ENCODE results near the gene RTL3.
"Not testable (repeated sequence)": the region's sequence is repeated elsewhere in the genome, so short reads cannot be mapped to it uniquely, and the experiment has no call there.

RTL3 gene

GRCh38 chrX:78658845-78659744 is at the start of gene RTL3:
Gene RTL3, minus strand, starts transcription at chrX:78659328. Its CDS starts 908 bp downstream, at chrX:78658420.
- peak; percentile 28 for DNase-seq (ENCODE audit: insufficient read length, low spot score)
- FAIRE-seq: peak; percentile 33

DNA sequence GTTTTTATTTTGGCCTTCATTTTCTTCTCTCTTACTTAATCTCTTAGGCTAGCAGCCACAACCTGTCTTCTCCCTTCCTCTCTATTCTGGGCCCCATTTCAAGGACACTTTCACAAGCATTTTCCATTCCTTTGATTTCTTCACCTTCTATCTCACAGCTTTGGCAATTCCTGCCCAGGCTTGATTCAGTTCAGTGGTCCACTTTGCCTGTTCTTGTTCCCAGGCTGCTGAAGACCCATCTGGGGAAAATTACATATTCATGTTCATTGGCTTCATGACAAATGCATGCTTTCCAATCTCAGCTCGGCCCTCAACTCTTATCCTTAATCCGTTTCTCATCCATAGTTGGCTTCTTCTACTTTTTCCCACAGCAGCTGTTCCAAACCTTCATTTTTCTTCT is 49.7 kb upstream of the RTL3 start:
- FAIRE-seq (no peak), DNase-seq (ENCODE audit: insufficient read length, low spot score) (no peak)

DNA sequence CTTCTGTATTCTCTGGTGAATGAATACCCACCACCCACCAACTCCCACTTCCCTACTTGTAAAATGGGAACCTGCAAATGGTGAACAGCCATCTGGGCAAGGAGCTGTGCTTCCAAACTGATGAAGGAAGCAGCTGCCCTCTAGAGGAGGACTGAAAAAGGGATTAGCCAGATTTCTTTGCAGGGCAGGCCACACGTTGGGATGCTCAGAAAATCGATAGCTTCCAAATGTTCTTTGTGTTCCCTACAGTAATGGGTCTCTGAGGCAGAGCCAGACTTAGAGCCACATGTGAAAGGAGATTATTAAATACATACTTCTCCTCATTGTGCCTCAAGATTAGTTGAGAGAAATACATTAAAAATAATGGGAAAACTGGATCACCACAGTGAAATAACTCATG is 49.1 kb upstream of the RTL3 start:
- DNase-seq (ENCODE audit: insufficient read length, low spot score) (peak; percentile 27), FAIRE-seq (no peak)

- DNase-seq (ENCODE audit: insufficient read length, low spot score) (no peak), FAIRE-seq (no peak)
Measured at GRCh38 chrX:78706071-78706470, 46.9 kb upstream of the RTL3 start.

GRCh38 chrX:78693536-78693935 is 34.4 kb upstream of the RTL3 start:
- DNase-seq (ENCODE audit: insufficient read length, low spot score) (no peak), FAIRE-seq (no peak)

DNA sequence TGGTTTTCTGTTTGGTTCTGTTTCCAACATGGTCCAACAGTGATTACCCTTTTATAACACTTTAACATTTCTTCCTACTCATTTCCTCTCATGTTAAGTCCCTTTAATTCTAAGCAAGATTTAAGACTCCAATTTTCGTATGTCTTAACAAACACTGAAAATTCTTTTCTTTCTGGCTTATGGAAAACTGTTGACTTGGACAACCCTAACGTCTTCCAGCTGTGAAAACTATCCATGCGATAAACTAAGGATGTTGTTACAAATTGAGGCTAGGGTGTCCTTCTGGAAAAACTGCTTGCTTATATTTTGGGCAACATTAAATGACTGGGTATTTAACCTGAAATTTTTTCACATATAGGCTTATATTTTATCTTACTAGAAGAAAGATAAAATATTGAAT is 33.9 kb upstream of the RTL3 start:
- DNase-seq (ENCODE audit: insufficient read length, low spot score): no peak
- no peak for FAIRE-seq

GRCh38 chrX:78687586-78687985 is 28.5 kb upstream of the RTL3 start:
- DNase-seq (ENCODE audit: insufficient read length, low spot score) (no peak), FAIRE-seq (no peak)

- FAIRE-seq: no peak
- no peak for DNase-seq (ENCODE audit: insufficient read length, low spot score)
Measured at GRCh38 chrX:78673246-78673645, 14.1 kb upstream of the RTL3 start.

DNA sequence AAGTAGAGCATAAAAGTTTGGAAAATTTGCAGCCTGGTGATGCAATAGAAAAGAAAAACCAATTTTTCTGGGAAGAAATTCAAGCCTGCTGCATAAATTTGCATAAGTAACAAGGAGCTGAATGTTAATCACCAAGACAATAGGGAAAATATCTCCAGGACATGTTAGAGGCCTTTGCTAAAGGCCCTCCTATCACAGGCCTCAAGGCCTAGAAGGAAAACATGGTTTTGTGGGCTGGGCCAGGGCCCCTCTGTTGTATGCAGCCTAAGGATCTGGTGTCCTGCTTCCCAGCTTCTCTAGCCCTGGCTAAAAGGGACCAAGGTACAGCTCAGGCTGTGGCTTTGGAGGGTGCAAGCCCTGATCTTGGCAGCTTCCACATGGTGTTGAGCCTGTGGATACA is 6.2 kb upstream of the RTL3 start:
- DNase-seq (ENCODE audit: insufficient read length, low spot score) (no peak), FAIRE-seq (no peak)

- no peak for FAIRE-seq
- DNase-seq (ENCODE audit: insufficient read length, low spot score): no peak
Measured at GRCh38 chrX:78661836-78662235, 2.7 kb upstream of the RTL3 start.

DNA sequence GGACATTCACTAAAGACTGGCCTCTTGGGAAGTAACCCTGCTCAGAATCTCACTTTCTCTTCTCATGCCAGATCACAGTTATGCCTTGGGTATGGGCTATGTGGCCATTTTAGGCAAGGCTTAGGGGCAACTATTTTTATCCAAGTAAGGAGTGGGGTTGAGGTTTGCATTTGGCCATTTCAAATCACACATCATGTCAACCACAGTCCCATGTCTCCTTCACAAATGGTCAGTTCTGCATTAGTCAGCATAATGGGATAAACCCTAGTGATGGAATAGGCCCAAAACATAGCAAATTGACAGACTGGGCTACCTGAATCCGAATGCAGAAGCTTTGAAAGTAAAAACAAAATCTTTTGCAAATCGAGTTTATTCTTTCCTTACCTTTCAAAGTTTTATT is 827 bp upstream of the RTL3 start:
- no peak for DNase-seq (ENCODE audit: insufficient read length, low spot score)
- FAIRE-seq: no peak

- FAIRE-seq (no peak), DNase-seq (ENCODE audit: insufficient read length, low spot score) (no peak)
Measured at GRCh38 chrX:78658414-78658813, 714 bp downstream of the RTL3 start.

GRCh38 chrX:78655642-78656041 is 3.5 kb downstream of the RTL3 start:
- FAIRE-seq: no peak
- DNase-seq (ENCODE audit: insufficient read length, low spot score): no peak

DNA sequence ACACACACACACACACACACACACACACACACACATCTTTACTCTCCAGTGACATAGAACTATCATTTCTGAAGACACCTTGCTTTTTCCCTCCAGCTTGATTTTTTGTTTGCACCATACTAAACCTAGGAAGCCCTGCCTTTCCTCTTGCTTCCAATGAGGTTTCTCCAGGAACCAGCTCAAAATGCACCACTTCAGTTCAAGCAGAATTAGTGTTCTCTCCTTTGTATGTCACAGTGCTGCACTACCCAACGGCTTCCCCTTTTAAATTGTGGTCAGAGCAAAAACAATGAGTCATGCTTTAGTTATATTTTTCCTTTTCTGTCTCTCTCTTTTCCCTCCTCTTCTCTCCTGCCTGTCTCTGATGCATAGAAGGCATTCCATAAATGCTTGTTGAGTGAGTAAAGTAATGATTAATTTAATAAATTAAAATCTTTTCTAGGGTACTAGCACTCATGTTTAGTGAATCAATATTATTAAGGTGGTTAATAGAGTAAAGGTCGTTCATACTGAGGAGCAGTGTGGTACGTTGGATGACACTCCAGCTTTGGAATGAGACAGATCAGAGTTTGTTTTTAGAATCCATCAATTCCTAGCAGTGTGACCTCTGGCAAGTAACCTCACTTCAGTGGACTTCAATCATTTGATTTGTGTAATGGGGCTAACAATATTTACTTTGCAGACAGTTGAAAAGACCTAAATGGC is 5.9 kb downstream of the RTL3 start:
- FAIRE-seq (peak; percentile 80), DNase-seq (ENCODE audit: insufficient read length, low spot score) (peak; percentile 43)

GRCh38 chrX:78650906-78651437 is 8.2 kb downstream of the RTL3 start:
- DNase-seq (ENCODE audit: insufficient read length, low spot score) (no peak), FAIRE-seq (peak; percentile 60)

GRCh38 chrX:78643874-78644273 is 15.3 kb downstream of the RTL3 start:
- no peak for FAIRE-seq
- no peak for DNase-seq (ENCODE audit: insufficient read length, low spot score)

DNA sequence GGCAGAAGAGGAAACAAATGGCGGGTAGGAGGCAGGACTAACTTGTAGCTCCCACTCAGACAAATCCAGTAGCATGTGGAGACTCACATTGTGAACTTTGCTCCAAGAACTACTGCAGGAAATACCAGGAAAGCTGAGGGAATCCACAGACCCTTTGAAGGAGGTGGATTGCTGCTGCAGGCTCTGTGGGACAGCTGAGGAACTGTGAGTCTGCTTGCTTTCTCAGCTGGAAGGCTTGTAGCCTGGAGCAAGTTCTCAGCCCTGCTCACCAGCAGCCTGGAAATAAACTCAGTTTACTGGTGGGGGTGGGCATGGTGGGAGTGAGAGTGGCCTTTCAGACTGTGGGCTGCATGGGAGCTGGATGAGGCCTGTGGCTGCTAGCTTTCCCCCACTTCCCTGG is 16.0 kb downstream of the RTL3 start:
- DNase-seq (ENCODE audit: insufficient read length, low spot score) (no peak), FAIRE-seq (no peak)

- not testable (repeated sequence) for FAIRE-seq; DNase-seq (ENCODE audit: insufficient read length, low spot score)
Measured at GRCh38 chrX:78636096-78636495, 23.0 kb downstream of the RTL3 start.

DNA sequence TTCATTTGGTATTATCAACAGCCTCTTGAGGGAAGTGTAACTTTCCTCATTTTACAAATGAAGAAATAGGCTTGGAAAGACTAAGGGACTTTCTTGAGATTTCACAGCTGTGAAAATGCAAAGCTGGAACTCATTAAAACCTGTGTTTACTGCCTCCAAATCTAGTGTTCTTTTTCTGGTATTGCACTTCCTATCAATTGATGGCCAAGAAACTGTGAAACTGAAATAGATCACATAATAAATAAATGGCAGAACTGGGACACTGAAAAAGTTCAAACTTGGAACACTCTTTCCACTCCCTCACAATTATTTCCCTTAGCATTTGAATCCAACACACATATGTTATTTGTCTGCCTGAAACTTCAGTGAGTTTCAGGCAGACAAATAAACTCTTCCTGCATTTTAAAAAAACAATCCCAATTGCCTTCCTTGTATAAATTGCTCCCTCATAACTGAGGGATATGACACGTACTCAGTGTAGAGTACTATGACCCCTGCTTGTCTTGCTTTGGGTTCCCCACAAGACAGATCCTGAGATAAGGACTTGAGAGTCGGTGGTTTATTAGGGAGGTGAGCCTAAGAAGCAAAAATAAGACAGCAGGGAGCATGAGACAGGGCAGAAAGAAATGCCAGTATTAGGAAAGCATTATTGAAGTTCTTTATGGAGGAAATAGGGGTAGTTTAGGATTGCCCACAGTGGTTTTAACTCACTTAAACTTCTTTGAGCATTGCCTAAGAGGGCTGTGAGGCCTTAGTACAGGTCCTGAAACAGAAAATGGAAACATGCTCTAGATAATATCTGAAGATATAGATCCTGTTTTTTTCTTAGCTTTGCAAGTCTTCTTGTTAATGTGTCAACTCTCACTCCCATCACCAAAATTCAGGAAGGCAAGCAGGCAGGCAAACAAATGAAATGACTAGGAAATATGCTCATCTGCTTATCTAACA is 33.9 kb downstream of the RTL3 start:
- FAIRE-seq: no peak
- no peak for DNase-seq (ENCODE audit: insufficient read length, low spot score)

- FAIRE-seq: no peak
- no peak for DNase-seq (ENCODE audit: insufficient read length, low spot score)
Measured at GRCh38 chrX:78624426-78624825, 34.7 kb downstream of the RTL3 start.

- FAIRE-seq (no peak), DNase-seq (ENCODE audit: insufficient read length, low spot score) (no peak)
Measured at GRCh38 chrX:78622831-78623230, 36.3 kb downstream of the RTL3 start.

All from HTR-8/SVneo (cell line).